Activated CD4-positive, CD25-positive, alpha-beta regulatory T cell treated with anti-CD3 and anti-CD28 coated beads, Interleukin-2, amount 50 U/mL, for 16 hours (primary cell): ENCODE measurements around the gene AKAP11.
A peak's percentile ranks its signal among the peaks of the same experiment; 100 is the strongest.
"Not testable (repeated sequence)": the region's sequence is repeated elsewhere in the genome, so short reads cannot be mapped to it uniquely, and the experiment has no call there.

Experiments
- DNase-seq: peaks from one replicate; pipeline ENCODE4 v3.0.0-alpha.2; 2020; ENCODE audit warnings: low read depth, low spot score

AKAP11 gene, protein sequence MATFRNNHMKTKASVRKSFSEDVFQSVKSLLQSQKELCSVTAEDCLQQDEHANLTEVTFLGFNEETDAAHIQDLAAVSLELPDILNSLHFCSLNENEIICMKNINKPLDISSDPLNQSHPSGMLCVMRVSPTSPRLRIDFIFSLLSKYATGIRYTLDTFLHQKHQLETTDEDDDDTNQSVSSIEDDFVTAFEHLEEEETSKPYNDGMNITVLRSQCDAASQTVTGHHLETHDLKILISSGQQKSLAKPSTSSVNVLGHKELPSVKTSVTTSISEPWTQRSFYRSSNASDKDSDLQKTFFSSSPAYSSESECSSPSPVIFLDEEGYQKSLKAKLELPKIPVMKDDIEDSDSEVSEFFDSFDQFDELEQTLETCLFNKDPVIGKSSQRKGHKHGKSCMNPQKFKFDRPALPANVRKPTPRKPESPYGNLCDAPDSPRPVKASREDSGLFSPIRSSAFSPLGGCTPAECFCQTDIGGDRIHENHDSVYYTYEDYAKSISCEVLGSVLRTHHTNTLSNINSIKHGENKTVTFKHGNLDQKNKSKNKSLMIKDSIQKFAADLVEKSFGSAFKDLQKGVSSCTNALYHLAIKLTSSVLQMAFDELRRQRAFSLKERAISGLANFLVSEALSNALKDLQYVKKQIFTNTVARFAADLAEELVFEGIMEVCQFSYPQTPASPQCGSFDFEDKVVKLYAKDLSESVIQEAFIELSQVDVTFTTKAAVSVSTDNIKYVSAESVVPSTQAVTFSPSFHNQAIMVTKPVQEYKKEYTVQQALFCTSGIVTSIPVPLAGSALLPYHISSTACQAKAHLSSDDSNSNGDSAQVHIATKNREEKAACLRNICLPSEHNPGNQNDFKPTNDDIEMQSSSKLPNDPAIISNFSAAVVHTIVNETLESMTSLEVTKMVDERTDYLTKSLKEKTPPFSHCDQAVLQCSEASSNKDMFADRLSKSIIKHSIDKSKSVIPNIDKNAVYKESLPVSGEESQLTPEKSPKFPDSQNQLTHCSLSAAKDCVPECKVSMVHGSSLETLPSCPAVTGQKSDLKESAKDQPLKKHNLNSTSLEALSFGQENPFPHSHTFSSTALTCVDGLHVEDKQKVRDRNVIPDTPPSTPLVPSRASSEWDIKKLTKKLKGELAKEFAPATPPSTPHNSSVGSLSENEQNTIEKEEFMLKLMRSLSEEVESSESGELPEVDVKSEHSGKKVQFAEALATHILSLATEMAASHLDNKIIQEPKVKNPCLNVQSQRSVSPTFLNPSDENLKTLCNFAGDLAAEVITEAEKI (N-terminal part only)

DNA sequence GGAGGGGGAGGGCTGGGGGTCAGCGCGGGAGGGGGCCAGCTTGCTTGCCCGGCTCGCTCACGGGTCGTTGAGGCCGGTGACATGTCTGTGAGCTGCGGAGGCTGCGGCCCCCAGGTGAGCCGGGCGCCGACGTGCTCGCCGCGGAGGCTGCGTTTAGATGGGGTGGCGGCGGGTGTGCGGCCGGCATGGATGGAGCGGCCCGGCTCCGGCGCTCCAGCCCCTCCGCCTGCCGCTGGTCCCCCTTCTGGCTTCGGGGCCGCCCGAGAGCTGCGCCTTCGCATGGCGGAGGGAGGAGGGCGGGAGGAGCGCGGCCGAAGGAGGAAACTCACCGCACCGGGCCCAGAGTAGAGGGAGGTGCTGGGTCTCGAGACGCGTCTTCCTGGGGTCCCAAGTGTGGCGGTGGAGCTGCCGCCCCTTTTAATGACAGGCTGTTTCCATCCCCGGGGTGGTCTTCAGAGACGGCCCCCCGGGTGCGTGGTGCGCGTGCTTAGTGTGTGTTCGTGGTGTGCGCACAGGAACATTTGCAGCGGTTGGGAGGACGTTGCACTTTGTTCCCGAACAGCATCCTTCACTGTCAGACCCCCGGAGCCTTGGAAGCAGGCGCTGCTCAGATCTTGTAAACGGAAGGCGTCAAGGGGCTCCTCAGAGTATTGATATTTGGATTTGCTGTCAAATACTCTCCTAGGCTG is at the start of gene AKAP11:
Gene AKAP11, plus strand, starts transcription at position 38 of the 689 bp plus-strand sequence. CDS start 14,197 bp downstream, outside the sequence.
- peak; percentile 18 for DNase-seq

DNA sequence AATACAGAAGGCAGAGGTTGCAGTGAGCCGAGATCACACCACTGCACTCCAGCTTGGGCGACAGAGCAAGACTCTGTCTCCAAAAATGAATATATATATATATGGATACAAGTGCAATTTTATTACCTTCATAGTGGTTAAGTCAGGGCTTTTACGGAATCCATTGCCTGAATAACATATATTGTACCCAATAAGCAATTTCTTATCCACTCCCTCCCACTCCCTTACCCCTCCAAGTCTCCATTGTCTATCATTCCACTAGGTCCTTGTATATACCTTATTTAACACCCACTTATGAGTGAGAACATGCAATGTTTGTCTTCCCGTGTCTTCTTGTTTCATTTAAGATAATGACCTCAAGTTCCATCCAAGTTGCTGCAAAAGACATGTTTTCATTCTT is 48.3 kb upstream of the AKAP11 start:
- DNase-seq: no peak

DNA sequence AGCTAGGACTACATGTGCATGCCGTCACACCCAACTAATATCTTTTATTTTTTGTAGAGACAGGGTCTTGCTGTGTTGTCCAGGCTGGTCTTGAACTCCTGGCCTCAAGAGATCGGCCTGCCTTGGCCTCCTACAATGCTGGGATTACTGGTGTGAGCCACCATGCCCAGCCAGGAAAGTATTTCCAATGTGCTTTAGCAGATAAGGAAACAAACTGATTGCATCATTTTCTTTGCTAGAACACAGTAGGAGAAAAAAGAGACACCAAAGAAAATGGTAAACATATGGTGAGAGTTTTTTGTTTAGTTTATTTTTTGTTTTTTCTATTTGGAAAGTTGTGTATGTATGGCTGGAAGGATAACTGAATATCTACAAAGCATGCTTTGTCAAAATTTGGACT is 46.9 kb upstream of the AKAP11 start:
- DNase-seq: no peak

DNA sequence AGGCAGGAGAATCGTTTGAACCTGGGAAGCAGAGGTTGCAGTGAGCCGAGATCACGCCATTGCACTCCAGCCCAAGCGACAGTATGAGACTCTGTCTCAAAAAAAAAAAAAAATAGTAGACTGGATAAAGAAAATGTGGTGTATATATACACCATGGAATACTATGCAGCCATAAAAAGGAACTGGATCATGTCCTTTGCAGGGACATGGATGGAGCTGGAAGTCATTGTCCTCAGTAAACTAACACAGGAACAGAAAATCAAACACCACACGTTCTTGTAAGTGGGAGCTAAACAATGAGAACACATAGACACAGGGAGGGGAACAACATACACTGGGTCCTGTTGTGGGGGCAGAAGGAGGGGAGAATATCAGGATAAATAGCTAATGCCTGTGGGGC is 45.2 kb upstream of the AKAP11 start:
- DNase-seq: not testable (repeated sequence)

DNA sequence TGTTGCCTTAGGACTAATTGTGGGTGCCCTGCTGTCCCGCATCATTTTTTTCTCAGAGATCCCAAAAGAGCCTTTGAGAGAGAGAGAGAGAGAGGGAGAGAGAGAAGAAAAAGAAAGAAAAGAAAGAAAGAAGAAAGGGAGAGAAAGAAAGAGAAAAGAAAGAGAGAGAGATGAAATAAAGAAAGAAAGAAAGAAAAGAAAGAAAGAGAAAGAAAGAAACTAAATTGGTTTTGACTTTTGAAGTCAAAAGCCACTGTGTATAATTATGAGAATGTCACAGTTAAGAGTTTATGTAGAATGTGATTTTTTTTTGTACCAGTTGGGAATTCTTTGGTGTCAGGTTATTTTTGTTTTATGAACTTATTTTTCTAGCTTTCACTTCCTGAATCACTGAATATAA is 43.4 kb upstream of the AKAP11 start:
- DNase-seq: no peak

DNA sequence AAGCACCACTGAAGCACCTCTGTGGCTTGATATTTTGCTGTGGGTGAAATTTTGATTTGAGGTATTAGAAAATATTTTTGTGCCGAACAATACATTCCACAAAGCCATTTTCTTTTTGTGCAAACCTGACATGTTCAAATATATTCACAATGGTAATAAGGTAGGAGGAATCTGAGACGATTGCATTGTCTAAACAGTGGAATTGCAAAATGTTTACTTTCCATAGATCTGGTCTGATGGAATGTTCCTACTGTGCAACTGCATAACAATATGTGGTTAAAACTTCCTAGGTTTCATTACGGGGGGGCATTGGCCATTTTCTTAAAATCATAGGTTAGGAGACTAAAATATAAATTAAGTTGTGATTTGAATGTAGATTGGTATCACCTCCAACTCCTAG is 42.7 kb upstream of the AKAP11 start:
- DNase-seq: no peak

DNA sequence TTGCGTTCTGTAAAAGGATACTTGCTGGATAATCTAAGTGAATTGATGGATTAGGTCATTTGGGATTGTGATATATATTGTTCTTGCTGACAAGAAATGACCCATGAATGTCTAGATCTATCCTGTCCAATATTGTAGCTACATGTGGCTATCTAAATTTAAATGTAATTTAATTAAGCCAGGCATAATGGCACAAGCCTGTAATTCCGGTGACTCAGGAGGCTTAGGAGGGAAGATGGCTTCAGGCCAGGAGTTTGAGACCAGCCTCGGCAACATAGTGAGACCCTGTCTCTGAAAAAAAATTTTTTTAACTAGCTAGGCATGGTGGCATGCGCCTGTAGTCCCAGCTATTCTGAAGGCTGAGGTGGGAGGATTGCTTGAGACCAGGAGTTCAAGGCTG is 39.3 kb upstream of the AKAP11 start:
- no peak for DNase-seq

DNA sequence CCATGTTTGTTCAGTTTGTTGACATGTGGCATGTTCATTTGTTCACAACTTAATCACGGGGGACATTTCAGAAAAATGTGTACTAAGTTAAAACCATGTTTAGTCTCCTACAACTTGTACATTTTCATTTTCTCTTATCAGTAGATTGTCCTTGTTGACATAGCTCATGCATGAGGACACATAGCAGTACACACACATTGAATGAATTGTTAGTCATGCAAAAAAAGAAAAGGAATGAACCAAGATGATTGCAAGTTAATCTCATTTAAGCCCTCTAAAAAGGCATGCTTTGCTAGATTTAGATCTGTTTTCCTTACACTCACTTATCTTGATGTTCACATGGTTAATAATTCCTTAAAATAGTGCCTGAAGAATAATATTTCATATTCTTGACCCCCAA is 38.2 kb upstream of the AKAP11 start:
- no peak for DNase-seq

DNA sequence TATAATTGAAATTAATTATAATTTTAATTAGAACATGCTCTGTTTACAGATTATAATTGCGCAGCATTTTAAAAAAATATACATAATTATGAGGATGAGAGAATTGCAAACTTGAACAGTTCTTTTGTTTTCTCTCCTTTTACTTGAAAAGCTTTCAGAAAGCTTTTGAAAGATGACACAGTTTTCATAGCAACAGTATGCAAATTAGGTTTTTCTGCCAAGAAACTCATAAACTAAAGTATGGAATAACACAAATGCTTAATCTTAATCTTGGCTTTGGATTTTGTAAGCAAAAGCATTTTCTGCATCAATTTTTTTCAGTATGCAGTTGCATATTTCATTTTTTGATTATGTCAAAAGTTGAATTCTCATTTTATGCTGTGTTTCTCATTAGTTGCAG is 32.8 kb upstream of the AKAP11 start:
- no peak for DNase-seq

DNA sequence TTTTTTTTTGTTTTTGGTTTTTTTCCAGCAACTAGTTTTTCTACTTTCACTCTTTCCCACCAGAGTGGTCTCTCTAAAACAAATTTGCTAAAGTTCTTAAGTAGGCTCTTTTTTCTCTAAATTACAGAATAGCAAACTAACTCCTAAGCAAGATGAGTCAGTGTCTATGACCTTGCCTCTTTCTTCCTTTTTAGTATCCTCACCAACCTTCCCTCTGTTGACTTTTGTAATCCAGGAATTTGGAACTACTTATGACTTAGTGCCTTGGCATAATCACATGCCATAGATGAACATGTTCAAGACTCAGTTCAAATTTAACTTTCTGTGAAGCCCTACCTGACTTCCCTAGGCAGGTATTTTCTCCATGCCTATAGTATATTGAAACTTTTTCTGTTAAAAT is 32.3 kb upstream of the AKAP11 start:
- no peak for DNase-seq

DNA sequence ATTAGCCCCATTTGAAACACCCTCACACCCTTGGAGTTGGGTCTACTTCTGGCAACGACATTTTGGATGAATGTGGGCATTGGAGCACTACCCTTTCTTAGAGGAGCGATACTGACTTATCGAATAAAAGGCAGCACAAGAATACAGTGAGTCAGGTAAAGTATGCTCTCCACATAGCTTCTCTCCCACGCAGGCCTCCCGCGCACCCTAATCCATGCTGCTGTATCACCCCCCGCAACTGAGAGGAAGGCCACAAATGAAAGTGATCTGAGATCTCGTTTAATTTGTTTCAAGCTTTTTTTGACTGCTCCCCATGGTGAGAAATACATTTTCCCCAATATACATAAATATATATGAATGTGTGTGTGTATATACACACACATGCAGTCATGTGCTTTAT is 25.4 kb upstream of the AKAP11 start:
- no peak for DNase-seq

DNA sequence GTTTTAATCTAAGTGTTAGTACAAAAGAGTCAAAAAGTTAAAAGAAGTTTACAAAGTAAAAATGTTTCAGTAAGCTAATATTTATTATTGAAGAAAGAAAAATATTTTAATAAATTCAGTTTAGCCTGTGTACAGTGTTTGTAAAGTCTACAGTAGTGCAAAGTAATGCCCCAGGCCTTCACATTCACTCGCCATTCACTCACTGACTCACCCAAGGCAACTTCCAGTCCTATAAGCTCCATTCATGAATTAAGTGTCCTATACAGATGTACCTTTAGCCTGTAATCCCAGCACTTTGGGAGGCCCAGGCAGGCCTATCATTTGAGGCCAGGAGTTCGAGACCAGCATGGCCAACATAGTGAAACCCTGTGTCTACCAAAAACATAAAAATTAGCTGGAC is 24.1 kb upstream of the AKAP11 start:
- no peak for DNase-seq

DNA sequence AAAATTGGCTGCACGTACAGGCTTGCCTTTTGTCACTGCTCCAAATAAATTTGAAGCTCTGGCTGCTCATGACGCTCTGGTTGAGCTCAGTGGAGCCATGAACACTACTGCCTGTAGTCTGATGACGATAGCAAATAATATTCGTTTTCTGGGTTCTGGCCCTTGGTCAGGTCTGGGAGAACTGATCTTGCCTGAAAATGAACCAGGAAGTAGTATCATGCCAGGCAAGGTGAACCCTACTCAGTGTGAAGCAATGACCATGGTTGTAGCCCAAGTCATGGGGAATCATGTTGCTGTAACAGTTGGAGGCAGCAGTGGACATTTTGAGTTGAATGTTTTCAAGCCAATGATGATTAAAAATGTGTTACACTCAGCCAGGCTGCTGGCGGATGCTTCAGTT is 16.1 kb upstream of the AKAP11 start:
- no peak for DNase-seq

DNA sequence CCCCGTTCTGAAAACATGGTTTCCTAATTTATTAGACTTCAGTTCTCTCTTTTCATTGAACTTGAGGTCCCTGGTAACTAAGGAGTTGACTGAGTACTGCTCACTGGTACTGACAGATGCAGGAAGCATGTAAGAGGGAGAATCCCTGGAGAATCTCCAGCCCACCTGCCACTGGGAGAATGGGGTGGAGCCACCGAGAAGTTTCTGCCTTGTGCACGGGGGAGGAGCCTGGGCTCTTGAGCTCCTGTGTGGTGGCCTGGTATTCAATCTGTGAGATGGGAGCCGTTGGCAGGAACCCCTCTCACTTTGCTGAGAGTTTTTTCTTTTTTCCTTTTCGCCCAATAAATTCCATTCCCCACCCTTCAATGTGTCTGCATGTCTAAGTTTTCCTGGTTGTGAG is 13.2 kb upstream of the AKAP11 start:
- no peak for DNase-seq

DNA sequence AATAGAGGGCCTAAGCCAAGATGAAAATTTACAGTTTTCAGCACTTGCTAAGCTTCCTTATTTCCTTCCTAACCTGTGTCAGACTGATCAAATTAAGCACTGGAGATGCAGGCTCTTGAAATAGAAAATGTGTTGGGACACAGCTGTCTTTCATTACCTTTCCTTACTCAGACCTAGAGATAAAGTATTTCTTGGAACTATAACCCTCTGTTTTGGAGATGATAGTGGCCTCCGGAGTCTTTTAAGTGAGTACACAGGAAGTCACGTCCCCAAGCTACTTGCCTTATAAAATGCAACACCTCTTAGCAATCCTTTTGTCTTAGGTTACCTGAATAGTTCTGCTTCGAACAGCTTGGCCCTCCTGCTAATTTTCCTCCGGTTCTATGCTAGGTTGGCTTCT is 12.4 kb upstream of the AKAP11 start:
- no peak for DNase-seq

DNA sequence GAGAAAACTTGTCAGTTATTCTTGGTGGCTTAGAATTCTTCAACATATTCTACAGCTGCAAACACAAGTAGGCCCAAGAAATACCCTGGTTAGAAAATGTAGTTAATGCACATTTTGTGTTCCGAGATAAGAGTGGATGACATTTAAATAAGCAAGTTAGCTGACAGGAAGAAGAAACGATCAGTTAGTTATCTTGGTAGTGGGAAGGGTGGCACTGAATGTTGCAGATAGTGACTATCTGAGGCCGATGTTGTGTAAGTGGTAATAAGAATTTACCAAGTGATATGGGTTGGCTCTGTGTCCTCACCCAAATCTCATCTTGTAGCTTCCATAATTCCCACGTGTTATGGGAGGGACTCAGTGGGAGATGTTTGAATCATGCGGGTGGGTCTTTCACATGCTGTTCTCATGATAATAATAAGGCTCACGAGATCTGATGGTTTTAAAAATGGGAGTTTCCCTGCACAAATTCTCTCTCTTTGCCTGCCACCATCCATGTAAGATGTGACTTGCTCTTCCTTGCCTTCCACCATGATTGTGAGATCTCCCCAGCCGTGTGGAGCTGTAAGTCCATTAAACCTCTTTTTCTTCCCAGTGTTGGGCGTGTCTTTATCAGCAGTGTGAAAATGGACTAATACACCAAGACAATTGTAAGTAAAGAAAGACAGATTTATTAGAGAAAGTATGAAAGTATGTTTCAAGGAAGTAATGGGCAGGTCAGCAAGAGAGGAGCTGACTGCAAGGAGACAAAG is 10.9 kb upstream of the AKAP11 start:
- DNase-seq: no peak

DNA sequence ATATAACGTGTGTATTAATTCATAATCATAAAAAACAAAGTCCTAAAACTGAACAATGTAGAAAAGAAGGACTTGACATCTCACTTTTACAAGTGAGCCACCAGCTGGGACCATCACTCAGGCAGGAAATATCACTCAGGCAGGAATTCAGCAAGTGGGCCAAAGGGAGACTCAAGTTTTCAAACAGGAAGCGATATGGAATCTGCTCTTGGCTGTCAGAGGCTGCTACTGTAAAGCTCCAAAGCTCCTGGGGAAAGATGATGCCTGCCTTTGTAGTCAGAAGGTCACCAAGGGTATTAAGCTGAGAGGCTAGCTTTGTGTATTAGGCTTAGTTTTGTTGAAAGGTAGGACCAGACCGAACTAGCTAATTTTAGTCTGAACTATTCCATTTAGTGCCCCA is 5.5 kb upstream of the AKAP11 start:
- DNase-seq: no peak

DNA sequence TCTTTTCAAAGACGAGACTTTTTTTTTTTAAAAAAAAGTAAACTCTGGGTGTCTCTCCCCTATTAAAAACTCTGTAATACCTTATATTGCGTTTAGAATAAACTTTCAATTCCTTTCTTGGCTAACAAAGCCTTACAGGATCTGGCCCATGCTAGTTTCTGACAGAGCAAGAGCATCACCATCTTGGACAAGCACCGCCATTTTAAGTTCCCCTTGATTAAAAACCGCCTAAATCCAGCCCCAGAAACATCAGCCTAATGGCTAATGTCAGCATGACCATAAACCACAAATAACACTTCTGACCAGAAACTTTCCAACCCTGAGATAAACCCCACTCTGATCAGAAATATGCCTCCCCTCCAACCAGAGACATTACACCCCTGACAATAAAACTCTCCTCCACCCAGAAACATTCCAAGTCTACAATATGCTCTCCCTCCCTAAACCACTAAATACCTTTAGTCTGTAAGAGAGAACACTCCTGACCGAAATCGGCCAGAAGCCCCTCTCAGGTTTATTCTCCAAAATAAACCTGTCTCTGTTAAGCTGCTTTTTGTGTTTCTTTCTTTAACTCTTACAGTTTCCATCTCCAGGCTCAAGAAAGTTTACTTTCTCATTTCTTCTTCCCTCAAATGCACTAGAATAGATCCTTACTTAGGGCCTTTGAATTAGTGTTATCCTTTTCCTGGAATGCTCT is 1.6 kb upstream of the AKAP11 start:
- DNase-seq: no peak

DNA sequence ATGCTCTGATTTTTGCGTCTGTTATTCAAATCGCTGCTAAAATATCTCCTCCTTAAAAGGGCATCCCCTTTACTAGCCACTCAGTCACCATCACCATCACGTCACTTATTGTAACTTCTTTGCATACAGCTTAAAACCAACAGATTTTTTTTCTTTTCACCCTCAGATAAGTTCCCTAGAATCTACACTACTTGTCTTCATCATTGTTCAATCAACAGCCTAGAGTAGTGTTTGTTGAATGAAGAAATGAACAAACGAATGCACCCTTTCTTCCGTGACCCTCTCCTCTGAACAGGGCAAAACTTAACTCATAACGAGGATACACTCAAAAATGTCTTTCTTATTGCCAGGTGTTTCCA is 1.1 kb upstream of the AKAP11 start:
- DNase-seq: no peak
